Left ventricle myocardium inferior (tissue), 1 donor: ENCODE measurements around the gene CCDC142. TPM values are rescaled to one million over a fixed set of nuclear protein-coding genes. Genes with fewer than 3 reads are reported as not detected.

Experiments used
- DNase-seq: peaks from one replicate; pipeline ENCODE4 v3.0.0-alpha.2; 2020
- H3K27ac ChIP-seq: fragments of 200-600 bp; replicated peaks from 2 replicates; pipeline ENCODE4 v1.8.0; 2021
- H3K27me3 ChIP-seq: fragments of 200-600 bp; 2 replicates; pipeline ENCODE4 v1.8.0; 2021; ENCODE audit warnings: low read depth
- H3K36me3 ChIP-seq: fragments of 200-600 bp; 2 replicates; pipeline ENCODE4 v1.8.0; 2021
- H3K4me1 ChIP-seq: fragments of 200-600 bp; 2 replicates; pipeline ENCODE4 v1.8.0; 2021
- H3K4me3 ChIP-seq: fragments of 200-600 bp; 2 replicates; pipeline ENCODE4 v1.8.0; 2021; ENCODE audit warnings: mild to moderate bottlenecking, moderate library complexity
- H3K9me3 ChIP-seq: fragments of 200-600 bp; replicated peaks from 2 replicates; pipeline ENCODE4 v1.8.0; 2021
- intact Hi-C: fragments of 100-400 bp; cut with micrococcal nuclease; formaldehyde crosslinking; loops from one replicate; pipeline ENCODE4 v1.11.0; 2022
- total RNA-seq: library from RNA; stranded (reverse); fragmentation: NEBNext Ultra II Directional; extraction: Animal tissue kit (Norgen Biotek cat#: 25700); gene quantifications from one replicate; pipeline ENCODE4 v1.2.1, GENCODE V29; 2021
- TF ChIP-seq, protein P1 (sequence below): fragments of 200-600 bp; IDR thresholded peaks from 2 replicates; pipeline ENCODE4 v1.8.0; 2021; ENCODE audit warnings: antibody characterized with exemption, mild to moderate bottlenecking, borderline replicate concordance
- donor health status: DM: no; HTN: yes; CAD: no; lungs with severe emphysema.

CCDC142 gene
- total RNA-seq, 1 donor from 2014 or later: 5.6 TPM

DNA sequence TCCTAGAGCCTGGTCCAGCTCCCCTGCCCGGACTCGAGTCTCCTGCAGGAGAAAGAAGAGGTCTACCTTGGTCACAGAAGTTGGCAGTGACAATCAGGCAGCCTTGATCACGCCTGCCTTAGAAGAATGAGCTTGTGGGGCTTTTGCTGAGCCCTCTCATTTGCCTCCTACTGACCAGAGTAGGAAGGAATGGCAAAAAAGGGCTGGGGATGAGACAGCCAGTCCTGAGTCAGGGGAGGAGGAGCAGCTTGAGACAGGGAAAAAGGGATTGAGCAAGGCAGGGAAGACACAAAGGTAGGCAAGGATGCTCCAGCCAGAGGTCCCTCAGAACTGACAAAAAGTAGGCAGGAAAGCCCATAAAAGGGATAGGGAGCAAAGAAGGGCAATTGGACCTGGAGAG is 55.2 kb downstream of the CCDC142 start:
- intact Hi-C loops: no loop called here
- H3K4me3 ChIP-seq: no peak overlapping the region
- TF ChIP-seq, protein P1, sequence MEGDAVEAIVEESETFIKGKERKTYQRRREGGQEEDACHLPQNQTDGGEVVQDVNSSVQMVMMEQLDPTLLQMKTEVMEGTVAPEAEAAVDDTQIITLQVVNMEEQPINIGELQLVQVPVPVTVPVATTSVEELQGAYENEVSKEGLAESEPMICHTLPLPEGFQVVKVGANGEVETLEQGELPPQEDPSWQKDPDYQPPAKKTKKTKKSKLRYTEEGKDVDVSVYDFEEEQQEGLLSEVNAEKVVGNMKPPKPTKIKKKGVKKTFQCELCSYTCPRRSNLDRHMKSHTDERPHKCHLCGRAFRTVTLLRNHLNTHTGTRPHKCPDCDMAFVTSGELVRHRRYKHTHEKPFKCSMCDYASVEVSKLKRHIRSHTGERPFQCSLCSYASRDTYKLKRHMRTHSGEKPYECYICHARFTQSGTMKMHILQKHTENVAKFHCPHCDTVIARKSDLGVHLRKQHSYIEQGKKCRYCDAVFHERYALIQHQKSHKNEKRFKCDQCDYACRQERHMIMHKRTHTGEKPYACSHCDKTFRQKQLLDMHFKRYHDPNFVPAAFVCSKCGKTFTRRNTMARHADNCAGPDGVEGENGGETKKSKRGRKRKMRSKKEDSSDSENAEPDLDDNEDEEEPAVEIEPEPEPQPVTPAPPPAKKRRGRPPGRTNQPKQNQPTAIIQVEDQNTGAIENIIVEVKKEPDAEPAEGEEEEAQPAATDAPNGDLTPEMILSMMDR: no peak
- H3K4me1 ChIP-seq: no peaks in the 10 kb centered on the region
- peaks cover 74% of the 10 kb centered on the region for H3K36me3 ChIP-seq
- DNase-seq: no peak
- H3K27ac ChIP-seq: no peak overlapping the region
- no peaks in the 10 kb centered on the region for H3K9me3 ChIP-seq
- H3K27me3 ChIP-seq: no peaks in the 10 kb centered on the region

- TF ChIP-seq, protein P1: no peak
- Histone ChIP-seq H3K27me3 (no peaks in the 10 kb centered on the region), H3K4me3 (no peak overlapping the region), H3K4me1 (peaks cover 10% of the 10 kb centered on the region), H3K27ac (no peak overlapping the region), H3K9me3 (no peaks in the 10 kb centered on the region), H3K36me3 (peaks cover 63% of the 10 kb centered on the region)
- intact Hi-C loops: no loop called here
- no peak for DNase-seq
These were observed 56.5 kb downstream of the CCDC142 start for GRCh38 chr2:74426181-74426758.

- DNase-seq: no peak
- Histone ChIP-seq H3K36me3 (peaks cover 55% of the 10 kb centered on the region), H3K9me3 (no peaks in the 10 kb centered on the region), H3K4me3 (no peak overlapping the region), H3K27ac (no peak overlapping the region), H3K4me1 (peaks cover 16% of the 10 kb centered on the region), H3K27me3 (no peaks in the 10 kb centered on the region)
- TF ChIP-seq, protein P1: no peak
- intact Hi-C loops: no loop called here
These were observed 57.3 kb downstream of the CCDC142 start for GRCh38 chr2:74425523-74425922.

GRCh38 chr2:74424995-74425406 is 57.8 kb downstream of the CCDC142 start:
- Histone ChIP-seq H3K4me3 (no peak overlapping the region), H3K9me3 (no peaks in the 10 kb centered on the region), H3K36me3 (peaks cover 50% of the 10 kb centered on the region), H3K27me3 (no peaks in the 10 kb centered on the region), H3K4me1 (peaks cover 16% of the 10 kb centered on the region), H3K27ac (no peak overlapping the region)
- no peak for DNase-seq
- TF ChIP-seq, protein P1: no peak
- intact Hi-C loops: no loop called here

- H3K9me3 ChIP-seq: no peaks in the 10 kb centered on the region
- peaks cover 16% of the 10 kb centered on the region for H3K4me1 ChIP-seq
- TF ChIP-seq, protein P1: no peak
- H3K27ac ChIP-seq: no peak overlapping the region
- peaks cover 44% of the 10 kb centered on the region for H3K36me3 ChIP-seq
- no peak for DNase-seq
- intact Hi-C loops: no loop called here
- H3K4me3 ChIP-seq: no peak overlapping the region
- no peaks in the 10 kb centered on the region for H3K27me3 ChIP-seq
These were observed 58.4 kb downstream of the CCDC142 start for GRCh38 chr2:74424139-74424992.

Other genes starting within 250 kb of the CCDC142 start
- gene SLC4A5, start 139.6 kb downstream of the CCDC142 start, total RNA-seq: 2.3 TPM
- 201 TPM for gene DCTN1, start 102.7 kb downstream of the CCDC142 start, total RNA-seq
- 0.82 TPM for gene C2orf81, start 61.4 kb downstream of the CCDC142 start, total RNA-seq
- 2.9 TPM for gene WDR54, start 61.3 kb downstream of the CCDC142 start, total RNA-seq
- 14.0 TPM for gene RTKN, start 41.1 kb downstream of the CCDC142 start, total RNA-seq
- 19.3 TPM for gene INO80B, start 27.9 kb downstream of the CCDC142 start, total RNA-seq
- gene WBP1, start 24.6 kb downstream of the CCDC142 start, total RNA-seq: 46.1 TPM
- 19.5 TPM for gene MOGS, start 17.6 kb downstream of the CCDC142 start, total RNA-seq
- gene MRPL53, start 10.3 kb downstream of the CCDC142 start, total RNA-seq: 176 TPM
- gene TTC31, start 83 bp upstream of the CCDC142 start, total RNA-seq: 9.5 TPM
- gene LBX2, start 16.6 kb upstream of the CCDC142 start, total RNA-seq: 0.25 TPM
- 20.2 TPM for gene PCGF1, start 24.7 kb upstream of the CCDC142 start, total RNA-seq
- gene TLX2, start 31.5 kb upstream of the CCDC142 start, total RNA-seq: not detected
- 0.11 TPM for gene DQX1, start 43.2 kb upstream of the CCDC142 start, total RNA-seq
- 46.9 TPM for gene AUP1, start 46.7 kb upstream of the CCDC142 start, total RNA-seq
- 26.6 TPM for gene HTRA2, start 46.9 kb upstream of the CCDC142 start, total RNA-seq
- gene LOXL3, start 70.9 kb upstream of the CCDC142 start, total RNA-seq: 4.7 TPM
- gene DOK1, start 71.7 kb upstream of the CCDC142 start, total RNA-seq: 4.1 TPM
- not detected for gene M1AP, start 165.3 kb upstream of the CCDC142 start, total RNA-seq
- gene SEMA4F, start 171.2 kb upstream of the CCDC142 start, total RNA-seq: 2.9 TPM